Upper lobe of left lung (tissue), 4 donors: ENCODE results near the gene HOXC13.

ENCODE experiments used
- EP300 ChIP-seq, 4 donors: sonication (generic); formaldehyde crosslinking; IDR thresholded peaks; one replicate each; pipeline ENCODE4 v1.5.1; 2017; ENCODE audit warnings: antibody characterized with exemption in 4 of 4, control low read depth in 2 of 4
- POLR2A ChIP-seq, 4 donors: fragments of 450-650 bp; IDR thresholded peaks; one replicate each; pipeline ENCODE4 v1.5.1; 2016 to 2017; ENCODE audit warnings: antibody characterized with exemption in 4 of 4, mild to moderate bottlenecking in 2 of 4
- POLR2AphosphoS5 ChIP-seq, 2 donors: sonication (generic); formaldehyde crosslinking; IDR thresholded peaks; one replicate each; pipeline ENCODE4 v1.5.1; 2017; ENCODE audit warnings: antibody characterized with exemption in 2 of 2
- TF ChIP-seq, protein P1 (sequence below), 6 experiments: fragments of 450-650 bp in 4 of 6; fragments of 200-600 bp in 2 of 6; sonication (generic) in 2 of 6; IDR thresholded peaks; one replicate each; pipeline ENCODE4 v1.5.1; 2016 to 2019; ENCODE audit warnings: antibody characterized with exemption in 6 of 6

DNA sequence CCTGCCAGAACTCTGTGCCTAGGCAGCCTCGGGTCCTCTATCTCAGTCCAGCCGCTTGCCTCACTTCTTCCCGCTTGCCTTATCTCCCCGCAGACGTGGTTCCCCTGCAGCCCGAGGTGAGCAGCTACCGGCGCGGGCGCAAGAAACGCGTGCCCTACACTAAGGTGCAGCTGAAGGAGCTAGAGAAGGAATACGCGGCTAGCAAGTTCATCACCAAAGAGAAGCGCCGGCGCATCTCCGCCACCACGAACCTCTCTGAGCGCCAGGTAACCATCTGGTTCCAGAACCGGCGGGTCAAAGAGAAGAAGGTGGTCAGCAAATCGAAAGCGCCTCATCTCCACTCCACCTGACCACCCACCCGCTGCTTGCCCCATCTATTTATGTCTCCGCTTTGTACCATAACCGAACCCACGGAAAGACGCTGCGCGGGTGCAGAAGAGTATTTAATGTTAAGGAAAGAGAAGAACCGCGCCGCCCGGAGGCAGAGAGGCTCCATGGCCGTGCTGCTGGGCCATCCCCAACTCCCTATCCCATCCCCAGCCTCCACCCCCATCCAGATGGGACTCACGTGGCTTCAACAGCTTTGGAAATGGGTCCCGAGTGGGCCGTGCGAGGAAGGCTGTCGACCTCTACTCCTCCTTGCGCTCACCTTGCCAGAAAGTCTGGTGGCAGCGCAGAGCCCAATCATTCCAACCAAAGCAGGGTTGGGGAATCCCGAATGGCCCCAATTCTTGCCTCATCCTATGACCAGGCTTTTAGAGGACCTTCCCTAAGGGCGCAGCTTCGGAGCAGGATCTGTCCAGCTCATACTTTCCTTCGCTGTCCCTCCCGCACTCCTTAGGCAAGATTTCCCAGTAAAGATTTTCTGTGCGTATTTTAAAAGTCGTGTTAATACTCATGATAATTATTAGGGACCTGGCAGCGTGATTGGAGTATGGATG is 6.5 kb downstream of the HOXC13 start:
- TF ChIP-seq POLR2A (IDR thresholded peaks at IDR 0.05): no peak
- TF ChIP-seq, protein P1, sequence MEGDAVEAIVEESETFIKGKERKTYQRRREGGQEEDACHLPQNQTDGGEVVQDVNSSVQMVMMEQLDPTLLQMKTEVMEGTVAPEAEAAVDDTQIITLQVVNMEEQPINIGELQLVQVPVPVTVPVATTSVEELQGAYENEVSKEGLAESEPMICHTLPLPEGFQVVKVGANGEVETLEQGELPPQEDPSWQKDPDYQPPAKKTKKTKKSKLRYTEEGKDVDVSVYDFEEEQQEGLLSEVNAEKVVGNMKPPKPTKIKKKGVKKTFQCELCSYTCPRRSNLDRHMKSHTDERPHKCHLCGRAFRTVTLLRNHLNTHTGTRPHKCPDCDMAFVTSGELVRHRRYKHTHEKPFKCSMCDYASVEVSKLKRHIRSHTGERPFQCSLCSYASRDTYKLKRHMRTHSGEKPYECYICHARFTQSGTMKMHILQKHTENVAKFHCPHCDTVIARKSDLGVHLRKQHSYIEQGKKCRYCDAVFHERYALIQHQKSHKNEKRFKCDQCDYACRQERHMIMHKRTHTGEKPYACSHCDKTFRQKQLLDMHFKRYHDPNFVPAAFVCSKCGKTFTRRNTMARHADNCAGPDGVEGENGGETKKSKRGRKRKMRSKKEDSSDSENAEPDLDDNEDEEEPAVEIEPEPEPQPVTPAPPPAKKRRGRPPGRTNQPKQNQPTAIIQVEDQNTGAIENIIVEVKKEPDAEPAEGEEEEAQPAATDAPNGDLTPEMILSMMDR (IDR thresholded peaks at IDR 0.05): no peak
- no peak for TF ChIP-seq POLR2AphosphoS5 (IDR thresholded peaks at IDR 0.05)
- no peak for TF ChIP-seq EP300 (IDR thresholded peaks at IDR 0.05)
